NCI-H2196 (cell line): Measurements from ENCODE around the gene NOX1.
A peak's percentile ranks its signal among the peaks of the same experiment; 100 is the strongest.

Source experiments
- DNase-seq: peaks from one replicate; lab custom pipeline; 2025; ENCODE audit not compliant: unreplicated experiment; lab: John Stamatoyannopoulos, UW

The NOX1 gene

GRCh38 chrX:100874325-100874724 is at the start of gene NOX1:
Gene NOX1 (minus strand): TSS chrX:100874359. CDS start chrX:100874139, 220 bp downstream.
- no peak for DNase-seq

- no peak for DNase-seq
Observed at GRCh38 chrX:100915562-100915961, 41.4 kb upstream of the NOX1 start.

- no peak for DNase-seq
Observed at GRCh38 chrX:100913111-100913510, 39.0 kb upstream of the NOX1 start.

GRCh38 chrX:100911731-100912130 is 37.6 kb upstream of the NOX1 start:
- no peak for DNase-seq

- no peak for DNase-seq
Observed at GRCh38 chrX:100905620-100906019, 31.5 kb upstream of the NOX1 start.

- DNase-seq, result no peak
Observed at GRCh38 chrX:100904433-100904832, 30.3 kb upstream of the NOX1 start.

GRCh38 chrX:100895365-100896075 is 21.4 kb upstream of the NOX1 start:
- peak; percentile 7 for DNase-seq

GRCh38 chrX:100883654-100884053 is 9.5 kb upstream of the NOX1 start:
- DNase-seq, result no peak

GRCh38 chrX:100880368-100880767 is 6.2 kb upstream of the NOX1 start:
- DNase-seq, result no peak

GRCh38 chrX:100871594-100872560 is 2.3 kb downstream of the NOX1 start:
- no peak for DNase-seq

- DNase-seq, result no peak
Observed at GRCh38 chrX:100870527-100870926, 3.6 kb downstream of the NOX1 start.

- DNase-seq, result no peak
Observed at GRCh38 chrX:100868273-100868672, 5.9 kb downstream of the NOX1 start.

GRCh38 chrX:100864657-100865391 is 9.3 kb downstream of the NOX1 start:
- DNase-seq, result no peak

- DNase-seq, result no peak
Observed at GRCh38 chrX:100863326-100863864, 10.8 kb downstream of the NOX1 start.

- no peak for DNase-seq
Observed at GRCh38 chrX:100852810-100853209, 21.3 kb downstream of the NOX1 start.

- no peak for DNase-seq
Observed at GRCh38 chrX:100850317-100850716, 23.8 kb downstream of the NOX1 start.

- no peak for DNase-seq
Observed at GRCh38 chrX:100831219-100831946, 42.8 kb downstream of the NOX1 start.

GRCh38 chrX:100830547-100830946 is 43.6 kb downstream of the NOX1 start:
- DNase-seq, result no peak

- no peak for DNase-seq
Observed at GRCh38 chrX:100830143-100830542, 44.0 kb downstream of the NOX1 start.

GRCh38 chrX:100829730-100830129 is 44.4 kb downstream of the NOX1 start:
- DNase-seq, result no peak
